Natural killer cell (primary cell): ENCODE measurements around the gene RAB6B. TPM values are rescaled to one million over a fixed set of nuclear protein-coding genes. Genes with fewer than 3 reads are reported as not detected.

Source experiments
- ATAC-seq, 3 donors: fragments of 150-1000 bp in 2 of 3; fragments of 200-7000 bp in 1 of 3; cut with Tn5 transposase; 1 replicate in 1 of 3; 2 replicates in 2 of 3; pipeline ENCODE4 v1.10.0; 2021; ENCODE audit warnings: mild to moderate bottlenecking in 2 of 3, moderate library complexity in 2 of 3
- DNase-seq, 2 donors: peaks; one replicate each; pipeline versions ENCODE4 v3.0.0 to v3.0.0-alpha.2; 2013 to 2021; ENCODE audit warnings: mixed read lengths in 1 of 2
- H3K27ac ChIP-seq: one replicate; pipeline ENCODE4 v1.5.1; 2013; ENCODE audit warnings: mild to moderate bottlenecking, low read length
- H3K27me3 ChIP-seq: one replicate; pipeline ENCODE4 v1.6.1; 2013; ENCODE audit warnings: low read length; ENCODE audit not compliant: control insufficient read depth, insufficient read depth
- H3K36me3 ChIP-seq: one replicate; pipeline ENCODE4 v1.6.1; 2013; ENCODE audit warnings: low read length; ENCODE audit not compliant: control insufficient read depth, insufficient read depth
- H3K4me1 ChIP-seq: one replicate; pipeline ENCODE4 v1.6.1; 2013; ENCODE audit warnings: low read length; ENCODE audit not compliant: control insufficient read depth, insufficient read depth
- H3K4me3 ChIP-seq: one replicate; pipeline ENCODE4 v1.5.1; 2013; ENCODE audit warnings: low read length
- H3K9me3 ChIP-seq: one replicate; pipeline ENCODE4 v1.6.1; 2013; ENCODE audit warnings: low read length; ENCODE audit not compliant: control insufficient read depth, insufficient read depth
- H3K27ac Mint-ChIP-seq, 2 donors: one replicate each; pipeline ENCODE4 v1.8.0; 2022; ENCODE audit warnings: mild to moderate bottlenecking in 2 of 2, mixed read lengths in 2 of 2, moderate library complexity in 1 of 2
- H3K27me3 Mint-ChIP-seq, 2 donors: one replicate each; pipeline ENCODE4 v1.8.0; 2022; ENCODE audit warnings: low read depth in 2 of 2, mixed read lengths in 2 of 2
- H3K36me3 Mint-ChIP-seq: one replicate; pipeline ENCODE4 v1.8.0; 2022; ENCODE audit warnings: mixed read lengths
- H3K4me1 Mint-ChIP-seq, 2 donors: one replicate each; pipeline ENCODE4 v1.8.0; 2022; ENCODE audit warnings: mixed read lengths in 2 of 2
- H3K4me3 Mint-ChIP-seq: one replicate; pipeline ENCODE4 v1.8.0; 2022; ENCODE audit warnings: mild to moderate bottlenecking, moderate library complexity, mixed read lengths
- H3K9me3 Mint-ChIP-seq, 2 donors: one replicate each; pipeline ENCODE4 v1.8.0; 2022; ENCODE audit warnings: mixed read lengths in 2 of 2
- WGBS: methylation state at CpG from one replicate; pipeline ENCODE4 v1.1.7; 2013; ENCODE audit warnings: missing lambda C conversion rate; ENCODE audit not compliant: insufficient coverage; 5-methylcytosine and 5-hydroxymethylcytosine counted together
- intact Hi-C: fragments of 100-400 bp; cut with micrococcal nuclease; formaldehyde crosslinking; loops from one replicate; pipeline ENCODE4 v1.14.2; 2022
- total RNA-seq, 4 donors: library from RNA; stranded (reverse); fragments of 120-200 nt in 1 of 4; gene quantifications; one replicate each; pipeline versions ENCODE4 v1.2.3 to v1.2.4, GENCODE V29; 2013 to 2022
- TF ChIP-seq, protein P1 (sequence below): fragments of 200-600 bp; IDR thresholded peaks from one replicate; pipeline ENCODE4 v1.8.0; 2022; ENCODE audit warnings: antibody characterized with exemption

The RAB6B gene
- total RNA-seq, 3 donors from 2014 or later (not counting 1 experiment from before 2014, with no cell fraction given), result 1.4 to 2.7 (median 1.6) TPM

DNA sequence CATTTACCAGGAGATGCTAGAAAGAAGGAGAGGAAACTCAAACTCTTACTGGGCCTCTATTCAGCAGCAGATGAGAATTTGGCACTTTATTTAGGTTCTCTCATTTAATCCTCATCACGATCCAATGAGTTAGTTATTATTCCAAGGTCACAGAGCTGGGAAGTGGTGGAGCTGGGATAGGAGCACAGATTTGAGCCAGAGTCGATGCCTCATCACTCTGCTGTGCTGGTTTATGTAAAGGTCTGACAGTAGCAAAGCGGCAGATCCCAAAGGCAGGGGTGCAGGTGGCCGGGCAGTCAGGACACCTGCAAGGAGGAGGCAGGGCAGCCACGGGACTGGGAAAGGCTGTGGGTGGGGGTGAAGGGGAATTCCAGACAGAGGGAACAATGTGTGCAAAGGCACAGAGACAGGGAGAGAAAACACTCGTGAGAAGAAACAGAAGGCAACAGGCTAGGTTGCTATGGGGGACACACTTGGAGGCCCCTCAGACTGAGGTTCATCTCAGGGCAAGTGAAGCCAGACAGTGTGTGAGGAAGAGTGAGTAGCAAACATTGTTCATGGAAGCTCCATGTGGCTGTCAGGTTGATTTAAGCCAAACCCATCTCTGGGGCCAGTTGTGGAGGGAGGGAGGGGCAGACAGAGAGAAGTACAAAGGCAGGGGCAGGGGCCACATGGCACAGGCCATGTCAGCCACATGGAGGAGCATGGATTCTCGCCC lies 26.8 kb downstream of the RAB6B start:
- 73% methylated on average over 7 of the region's 7 CpGs for WGBS

GRCh38 chr3:133868186-133868585 lies 27.5 kb downstream of the RAB6B start:
- Mint-ChIP-seq H3K9me3 (no peaks in the 10 kb centered on the region), H3K4me3 (no peak overlapping the region), H3K27ac (no peak overlapping the region), H3K36me3 (no peaks in the 10 kb centered on the region), H3K4me1 (no peaks in the 10 kb centered on the region), H3K27me3 (peaks cover 0 to 3% of the 10 kb centered on the region in 2 donors)
- Histone ChIP-seq H3K27ac (no peak overlapping the region), H3K4me1 (no peaks in the 10 kb centered on the region), H3K36me3 (no peaks in the 10 kb centered on the region), H3K9me3 (no peaks in the 10 kb centered on the region), H3K27me3 (no peaks in the 10 kb centered on the region), H3K4me3 (no peak overlapping the region)
- TF ChIP-seq, protein P1, sequence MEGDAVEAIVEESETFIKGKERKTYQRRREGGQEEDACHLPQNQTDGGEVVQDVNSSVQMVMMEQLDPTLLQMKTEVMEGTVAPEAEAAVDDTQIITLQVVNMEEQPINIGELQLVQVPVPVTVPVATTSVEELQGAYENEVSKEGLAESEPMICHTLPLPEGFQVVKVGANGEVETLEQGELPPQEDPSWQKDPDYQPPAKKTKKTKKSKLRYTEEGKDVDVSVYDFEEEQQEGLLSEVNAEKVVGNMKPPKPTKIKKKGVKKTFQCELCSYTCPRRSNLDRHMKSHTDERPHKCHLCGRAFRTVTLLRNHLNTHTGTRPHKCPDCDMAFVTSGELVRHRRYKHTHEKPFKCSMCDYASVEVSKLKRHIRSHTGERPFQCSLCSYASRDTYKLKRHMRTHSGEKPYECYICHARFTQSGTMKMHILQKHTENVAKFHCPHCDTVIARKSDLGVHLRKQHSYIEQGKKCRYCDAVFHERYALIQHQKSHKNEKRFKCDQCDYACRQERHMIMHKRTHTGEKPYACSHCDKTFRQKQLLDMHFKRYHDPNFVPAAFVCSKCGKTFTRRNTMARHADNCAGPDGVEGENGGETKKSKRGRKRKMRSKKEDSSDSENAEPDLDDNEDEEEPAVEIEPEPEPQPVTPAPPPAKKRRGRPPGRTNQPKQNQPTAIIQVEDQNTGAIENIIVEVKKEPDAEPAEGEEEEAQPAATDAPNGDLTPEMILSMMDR, result no peak
- intact Hi-C loops, result no loop called here
- 94% methylated on average over 8 of the region's 8 CpGs for WGBS
- ATAC-seq (no peak), DNase-seq (no peak)

More for the DNA sequence above, 26.8 kb downstream of the RAB6B start:
- no peak overlapping the region for H3K27ac Mint-ChIP-seq
- H3K27me3 Mint-ChIP-seq, result peaks cover 0 to 3% of the 10 kb centered on the region in 2 donors
- no peak overlapping the region for H3K4me3 Mint-ChIP-seq
- ATAC-seq, result no peak
- no peaks in the 10 kb centered on the region for H3K9me3 Mint-ChIP-seq
- H3K9me3 ChIP-seq, result no peaks in the 10 kb centered on the region
- no peak overlapping the region for H3K27ac ChIP-seq
- no peaks in the 10 kb centered on the region for H3K36me3 ChIP-seq
- no peak for DNase-seq
- intact Hi-C loops, result no loop called here
- no peaks in the 10 kb centered on the region for H3K36me3 Mint-ChIP-seq
- H3K4me3 ChIP-seq, result no peak overlapping the region
- no peaks in the 10 kb centered on the region for H3K4me1 Mint-ChIP-seq
- TF ChIP-seq, protein P1, result no peak
- H3K27me3 ChIP-seq, result no peaks in the 10 kb centered on the region
- no peaks in the 10 kb centered on the region for H3K4me1 ChIP-seq

- TF ChIP-seq, protein P1, result no peak
- Mint-ChIP-seq H3K27ac (no peak overlapping the region), H3K4me3 (no peak overlapping the region), H3K36me3 (no peaks in the 10 kb centered on the region), H3K4me1 (no peaks in the 10 kb centered on the region), H3K27me3 (peaks cover 0 to 3% of the 10 kb centered on the region in 2 donors), H3K9me3 (no peaks in the 10 kb centered on the region)
- no peaks in the 10 kb centered on the region for H3K9me3 ChIP-seq
- DNase-seq (no peak), ATAC-seq (no peak)
- H3K4me3 ChIP-seq, result no peak overlapping the region
- no peak overlapping the region for H3K27ac ChIP-seq
- no peaks in the 10 kb centered on the region for H3K4me1 ChIP-seq
- H3K36me3 ChIP-seq, result no peaks in the 10 kb centered on the region
- intact Hi-C loops, result no loop called here
- H3K27me3 ChIP-seq, result no peaks in the 10 kb centered on the region
- WGBS, result 95% methylated on average over 3 of the region's 3 CpGs
Observed at GRCh38 chr3:133866141-133866540, 29.5 kb downstream of the RAB6B start.
